ENCODE measurements around the gene MOAP1. TPM values are rescaled to one million over a fixed set of nuclear protein-coding genes. Genes with fewer than 3 reads are reported as not detected.
"Not testable (repeated sequence)": the region's sequence is repeated elsewhere in the genome, so short reads cannot be mapped to it uniquely, and the experiment has no call there.

MOAP1 gene
- 10 to 100 TPM; 31.1 to 41.9 (median 32.2) TPM for total RNA-seq

GRCh38 chr14:93184391-93185348 is at the start of gene MOAP1, which contains the start of gene LYSET:
Gene MOAP1 (minus strand): TSS chr14:93184897. CDS start chr14:93184242, 655 bp downstream.
Gene LYSET (plus strand): TSS chr14:93185317. CDS start chr14:93185406, 89 bp downstream.
- in situ Hi-C loops (cut with MboI; ENCODE audit: low sequenced_read_pairs in 4 of 4), result no loop called here
- intact Hi-C loops (cut with DNase I; ENCODE audit: low total_unique reads), result loop anchor here (1.0 to 10.0 kb wide), 6 partner anchors 23 to 440 kb away; partner anchors contain the start of genes BTBD7, GOLGA5, GON7 and ITPK1
- Histone ChIP-seq H3K4me3 (peak within 1 kb of the TSS; percentile 72 to 92 (median 74)), H3K4me1 (peaks cover 21 to 28% of the 10 kb centered on the region in 2 donors), H3K36me3 (peaks cover 0 to 46% of the 10 kb centered on the region in 2 donors), H3K27me3 (no peaks in the 10 kb centered on the region), H3K27ac (peak within 1 kb of the TSS; percentile 91 to 100 (median 100)), H3K9me3 (no peaks in the 10 kb centered on the region)
- TF ChIP-seq CTCF (IDR thresholded peaks at IDR 0.05 in 4 of 5, conservative IDR thresholded peaks at IDR 0.05 in 1 of 5), result peak in 3 of 5 experiments; percentile 22 to 44 (median 38)
- TF ChIP-seq POLR2A (IDR thresholded peaks at IDR 0.05), result peak; percentile 80 to 86
- DNase-seq (peak; percentile 85 to 86), ATAC-seq (peak; percentile 95 to 97)

GRCh38 chr14:93233078-93233477 is 48.4 kb upstream of the MOAP1 start:
- H3K9me3 ChIP-seq; H3K27ac ChIP-seq; H3K4me3 ChIP-seq; H3K27me3 ChIP-seq; in situ Hi-C loops (cut with MboI; ENCODE audit: low sequenced_read_pairs in 4 of 4); intact Hi-C loops (cut with DNase I; ENCODE audit: low total_unique reads); DNase-seq; H3K4me1 ChIP-seq; H3K36me3 ChIP-seq; ATAC-seq: not testable (repeated sequence)

- ATAC-seq (no peak), DNase-seq (no peak)
- Histone ChIP-seq H3K4me3 (no peak overlapping the region), H3K9me3 (no peaks in the 10 kb centered on the region), H3K27ac (no peak overlapping the region), H3K4me1 (no peaks in the 10 kb centered on the region), H3K27me3 (no peaks in the 10 kb centered on the region), H3K36me3 (peaks cover 0 to 17% of the 10 kb centered on the region in 2 donors)
- intact Hi-C loops (cut with DNase I; ENCODE audit: low total_unique reads), result no loop called here
- TF ChIP-seq POLR2A (IDR thresholded peaks at IDR 0.05) (no peak), CTCF (IDR thresholded peaks at IDR 0.05 in 4 of 5, conservative IDR thresholded peaks at IDR 0.05 in 1 of 5) (no peak)
- in situ Hi-C loops (cut with MboI; ENCODE audit: low sequenced_read_pairs in 4 of 4), result no loop called here
These were observed 47.5 kb upstream of the MOAP1 start for GRCh38 chr14:93232159-93232558.

- TF ChIP-seq POLR2A (IDR thresholded peaks at IDR 0.05), result no peak
- no peak for TF ChIP-seq CTCF (IDR thresholded peaks at IDR 0.05 in 4 of 5, conservative IDR thresholded peaks at IDR 0.05 in 1 of 5)
- intact Hi-C loops (cut with DNase I; ENCODE audit: low total_unique reads), result no loop called here
- Histone ChIP-seq H3K4me1 (no peaks in the 10 kb centered on the region), H3K27ac (no peak overlapping the region), H3K9me3 (no peaks in the 10 kb centered on the region), H3K36me3 (peaks cover 0 to 25% of the 10 kb centered on the region in 2 donors), H3K4me3 (peak overlapping the region; percentile 37 to 61 (median 39)), H3K27me3 (no peaks in the 10 kb centered on the region)
- in situ Hi-C loops (cut with MboI; ENCODE audit: low sequenced_read_pairs in 4 of 4), result no loop called here
- DNase-seq (no peak), ATAC-seq (no peak)
These were observed 46.7 kb upstream of the MOAP1 start for GRCh38 chr14:93231129-93231979.

Data from gastrocnemius medialis (tissue), 4 donors.